GM12878 (cell line): ENCODE results near the gene ITCH. TPM values are rescaled to one million over a fixed set of nuclear protein-coding genes. Genes with fewer than 3 reads are reported as not detected.

Experiments
- BACH1 ChIP-seq: fragments of 450-650 bp; IDR thresholded peaks from 2 replicates; pipeline ENCODE4 v1.6.1; 2017; ENCODE audit warnings: mild to moderate bottlenecking, borderline replicate concordance
- CUX1 ChIP-seq: IDR thresholded peaks from 2 replicates; pipeline ENCODE4 v1.6.1; 2012; ENCODE audit warnings: improper control_type of control experiment, low read depth, low read length; ENCODE audit not compliant: insufficient replicate concordance
- E2F8 ChIP-seq: fragments of 450-650 bp; IDR thresholded peaks from 2 replicates; pipeline ENCODE4 v1.6.1; 2018; ENCODE audit warnings: mild to moderate bottlenecking, low read depth, moderate library complexity; ENCODE audit not compliant: partially characterized antibody
- HSF1 ChIP-seq: fragments of 150-350 bp; IDR thresholded peaks from 2 replicates; pipeline ENCODE4 v1.6.1; 2014; ENCODE audit warnings: mild to moderate bottlenecking, low read depth, low read length
- IRF5 ChIP-seq: fragments of 450-650 bp; IDR thresholded peaks from 2 replicates; pipeline ENCODE4 v1.6.1; 2017; ENCODE audit warnings: borderline replicate concordance
- MXI1 ChIP-seq: fragments of 150-350 bp; IDR thresholded peaks from 2 replicates; pipeline ENCODE4 v1.6.1; 2011; ENCODE audit warnings: low read depth, mild to moderate bottlenecking, inconsistent platforms, low read length, improper control_type of control experiment
- MYC ChIP-seq: IDR thresholded peaks from 2 replicates; pipeline ENCODE4 v1.6.1; 2011; ENCODE audit warnings: mild to moderate bottlenecking, low read length, moderate library complexity, inconsistent platforms; ENCODE audit not compliant: insufficient read depth, insufficient replicate concordance, insufficient read length, severe bottlenecking
- NKRF ChIP-seq: fragments of 450-650 bp; conservative IDR thresholded peaks from 2 replicates; pipeline ENCODE4 v1.6.1; 2017; ENCODE audit warnings: mild to moderate bottlenecking, moderate library complexity
- PAX8 ChIP-seq: fragments of 450-650 bp; IDR thresholded peaks from 2 replicates; pipeline ENCODE4 v1.6.1; 2017; ENCODE audit warnings: mild to moderate bottlenecking, moderate library complexity
- POLR2A ChIP-seq: IDR thresholded peaks from 2 replicates; pipeline ENCODE4 v1.6.1; 2011; ENCODE audit warnings: low read depth, mild to moderate bottlenecking, low read length
- SMAD1 ChIP-seq: fragments of 450-650 bp; IDR thresholded peaks from 2 replicates; pipeline ENCODE4 v1.6.1; 2018; ENCODE audit warnings: mild to moderate bottlenecking, low read depth; ENCODE audit not compliant: partially characterized antibody
- polyA plus RNA-seq, 11 experiments: library from polyadenylated mRNA; depleted of rRNA in 4 of 11; unstranded in 6 of 11; stranded (reverse) in 5 of 11; fragments of >200 nt; fragmentation: Nextera tagmentation in 4 of 11; fragmentation: Illumina TruSeq in 1 of 11; extraction: Ambion mirVana in 4 of 11; extraction: Trizol in 1 of 11; gene quantifications; 1 replicate in 1 of 11; 2 replicates in 10 of 11; pipeline versions ENCODE4 v1.2.1 to v1.2.3, GENCODE V29; 2011 to 2016; ENCODE audit warnings: inconsistent platforms in 2 of 11, missing spikeins in 2 of 11, low read depth in 1 of 11
- total RNA-seq, 4 experiments: library from RNA; depleted of rRNA in 3 of 4; stranded (reverse); fragments of >200 nt in 3 of 4; fragmentation: Illumina TruSeq in 1 of 4; extraction: Trizol in 1 of 4; gene quantifications; 2 replicates each; pipeline versions ENCODE4 v1.2.1 to v1.2.3, GENCODE V29; 2013 to 2021

The ITCH gene
- total and polyA plus RNA-seq, 10 of the 15 experiments (the other 5 are each of a cell fraction or from before 2014, with no cell fraction given): 7.5 to 46.1 (median 21.5) TPM

- peak; percentile 57 for TF ChIP-seq POLR2A
- TF ChIP-seq MXI1: no peak
- no peak for TF ChIP-seq IRF5
- no peak for TF ChIP-seq HSF1
- TF ChIP-seq SMAD1: no peak
- TF ChIP-seq E2F8: no peak
- TF ChIP-seq PAX8: no peak
- no peak for TF ChIP-seq BACH1
- TF ChIP-seq NKRF: no peak
- no peak for TF ChIP-seq MYC
- no peak for TF ChIP-seq CUX1
Measured at GRCh38 chr20:34558320-34559218, 195.5 kb downstream of the ITCH start, which contains the start of gene MAP1LC3A (continued).
